NT2/D1 (cell line): ENCODE data around the gene CEP112.

ENCODE experiments used
- DNase-seq: peaks from one replicate; pipeline ENCODE4 v3.0.0-alpha.2; 2011; ENCODE audit warnings: low read depth, low spot score
- H3K27me3 ChIP-seq: 2 replicates; pipeline ENCODE4 v1.6.0; 2011; ENCODE audit warnings: mild to moderate bottlenecking; ENCODE audit not compliant: insufficient read length, insufficient read depth
- H3K36me3 ChIP-seq: 2 replicates; pipeline ENCODE4 v1.6.1; 2011; ENCODE audit warnings: mild to moderate bottlenecking, low read length, mixed read lengths; ENCODE audit not compliant: insufficient read depth, insufficient read length
- H3K4me1 ChIP-seq: 2 replicates; pipeline ENCODE4 v1.5.1; 2011; ENCODE audit not compliant: insufficient read depth, insufficient read length
- H3K4me3 ChIP-seq: 2 replicates; pipeline ENCODE4 v1.5.1; 2011; ENCODE audit warnings: low read depth; ENCODE audit not compliant: insufficient read length
- H3K9ac ChIP-seq: 2 replicates; pipeline ENCODE4 v1.6.0; 2011; ENCODE audit warnings: low read depth; ENCODE audit not compliant: insufficient read length
- H3K9me3 ChIP-seq: 2 replicates; pipeline ENCODE4 v1.5.1; 2011; ENCODE audit warnings: mild to moderate bottlenecking, low read length; ENCODE audit not compliant: insufficient read depth
- SUZ12 ChIP-seq: IDR thresholded peaks from 2 replicates; pipeline ENCODE4 v1.6.1; 2011; ENCODE audit not compliant: insufficient read length, insufficient read depth; ENCODE audit errors: extremely low read depth
- YY1 ChIP-seq: IDR thresholded peaks from 2 replicates; pipeline ENCODE4 v1.6.1; 2011; ENCODE audit not compliant: insufficient read length, insufficient read depth
- ZNF274 ChIP-seq: IDR thresholded peaks from 2 replicates; pipeline ENCODE4 v1.6.1; 2011; ENCODE audit warnings: mild to moderate bottlenecking, low read depth, low read length

Gene CEP112

GRCh38 chr17:65670667-65671371, 521.1 kb downstream of the CEP112 start:
- no peaks in the 10 kb centered on the region for H3K4me1 ChIP-seq
- DNase-seq, result no peak
- H3K4me3 ChIP-seq, result no peak overlapping the region
- H3K9me3 ChIP-seq, result no peaks in the 10 kb centered on the region
- H3K36me3 ChIP-seq, result no peaks in the 10 kb centered on the region
- no peak overlapping the region for H3K9ac ChIP-seq
- no peaks in the 10 kb centered on the region for H3K27me3 ChIP-seq
- TF ChIP-seq YY1 (no peak), ZNF274 (no peak), SUZ12 (no peak)

DNA sequence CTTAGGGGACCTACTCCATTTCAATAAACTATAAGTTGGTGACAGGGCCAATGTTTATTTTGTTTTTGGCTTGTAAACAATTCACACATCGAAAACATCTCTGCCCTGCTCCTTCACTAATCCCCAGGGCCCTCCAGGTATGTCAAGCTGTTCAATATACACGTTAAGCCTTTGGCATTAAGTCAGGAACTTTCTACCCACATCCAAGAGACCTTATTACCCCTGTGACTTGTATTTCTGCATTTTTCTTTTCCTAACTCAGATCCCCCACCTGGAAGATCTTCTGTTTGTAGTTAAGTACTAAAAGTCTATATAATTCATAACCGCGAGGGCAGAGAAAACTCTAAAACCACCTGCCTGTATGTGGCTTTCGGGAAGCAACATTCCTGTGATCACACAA, 523.7 kb downstream of the CEP112 start:
- no peak overlapping the region for H3K9ac ChIP-seq
- no peaks in the 10 kb centered on the region for H3K9me3 ChIP-seq
- no peak for DNase-seq
- TF ChIP-seq ZNF274 (no peak), SUZ12 (no peak), YY1 (no peak)
- H3K4me3 ChIP-seq, result no peak overlapping the region
- H3K27me3 ChIP-seq, result no peaks in the 10 kb centered on the region
- no peaks in the 10 kb centered on the region for H3K4me1 ChIP-seq
- no peaks in the 10 kb centered on the region for H3K36me3 ChIP-seq

DNA sequence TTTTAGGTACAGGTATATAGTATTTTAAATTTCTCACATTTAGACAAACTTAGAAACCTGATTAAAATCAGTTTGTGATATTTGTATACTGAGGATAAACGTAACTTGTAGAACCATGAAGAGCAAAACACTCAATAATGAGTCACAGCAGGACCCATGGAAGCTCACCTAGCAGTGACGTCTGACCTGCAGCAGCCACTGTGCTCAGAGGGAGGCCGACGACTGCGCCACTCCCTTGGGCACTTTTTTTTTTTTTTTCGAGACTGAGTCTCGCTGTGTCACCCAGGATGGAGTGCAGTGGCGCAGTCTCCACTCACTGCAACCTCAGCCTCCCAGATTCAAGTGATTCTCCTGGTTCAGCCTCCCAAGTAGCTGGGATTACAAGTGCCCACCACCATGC, 524.3 kb downstream of the CEP112 start:
- no peak for DNase-seq
- no peaks in the 10 kb centered on the region for H3K9me3 ChIP-seq
- TF ChIP-seq YY1 (no peak), SUZ12 (no peak), ZNF274 (no peak)
- no peaks in the 10 kb centered on the region for H3K36me3 ChIP-seq
- H3K4me1 ChIP-seq, result no peaks in the 10 kb centered on the region
- H3K4me3 ChIP-seq, result no peak overlapping the region
- no peaks in the 10 kb centered on the region for H3K27me3 ChIP-seq
- no peak overlapping the region for H3K9ac ChIP-seq

DNA sequence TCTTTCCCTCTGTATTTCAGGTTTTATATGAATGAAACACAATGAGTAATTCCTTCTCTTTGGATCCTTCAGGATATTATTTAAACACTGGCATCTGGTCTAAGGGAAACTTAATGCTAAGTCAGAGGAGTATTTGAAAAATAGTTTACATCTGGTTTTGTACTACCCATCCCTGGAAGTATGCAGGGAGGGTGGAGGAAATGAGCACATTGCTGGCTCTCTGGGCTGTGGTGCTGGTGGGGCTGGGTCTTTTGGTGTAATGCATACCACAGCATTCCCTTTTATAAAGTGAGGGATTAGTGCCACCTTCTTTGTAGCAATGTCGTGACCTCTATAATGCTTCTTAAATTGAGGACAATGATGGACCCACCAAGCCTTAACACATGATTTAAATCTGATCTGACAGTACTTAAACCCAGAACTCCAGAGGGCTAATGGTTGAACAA, 525.0 kb downstream of the CEP112 start:
- TF ChIP-seq ZNF274 (no peak), YY1 (no peak), SUZ12 (no peak)
- Histone ChIP-seq H3K27me3 (no peaks in the 10 kb centered on the region), H3K9me3 (no peaks in the 10 kb centered on the region), H3K36me3 (no peaks in the 10 kb centered on the region), H3K4me3 (no peak overlapping the region), H3K9ac (no peak overlapping the region), H3K4me1 (no peaks in the 10 kb centered on the region)
- no peak for DNase-seq

DNA sequence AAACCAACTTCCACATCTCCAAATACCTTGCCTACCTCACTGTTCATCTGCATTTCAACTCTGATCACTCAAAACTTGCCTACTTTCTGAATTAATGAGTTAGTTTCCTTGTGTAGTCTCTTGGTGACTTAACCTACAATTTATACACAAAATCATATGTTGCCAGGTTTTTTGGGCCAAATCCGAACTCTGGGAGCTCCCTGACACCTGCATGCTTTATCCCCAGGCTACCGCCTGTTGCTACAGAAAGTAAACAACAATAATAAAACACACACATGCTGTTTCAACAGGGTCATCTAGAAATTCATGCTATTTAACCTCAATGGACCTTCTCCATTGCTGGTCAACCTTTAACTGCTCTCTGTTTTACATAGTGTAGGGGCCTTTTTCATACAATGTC, 526.0 kb downstream of the CEP112 start:
- H3K36me3 ChIP-seq, result no peaks in the 10 kb centered on the region
- TF ChIP-seq SUZ12, result no peak
- no peak for TF ChIP-seq ZNF274
- TF ChIP-seq YY1, result no peak
- H3K4me1 ChIP-seq, result no peaks in the 10 kb centered on the region
- no peak overlapping the region for H3K9ac ChIP-seq
- H3K27me3 ChIP-seq, result no peaks in the 10 kb centered on the region
- no peak overlapping the region for H3K4me3 ChIP-seq
- no peak for DNase-seq
- no peaks in the 10 kb centered on the region for H3K9me3 ChIP-seq

GRCh38 chr17:65664696-65665095, 527.2 kb downstream of the CEP112 start:
- Histone ChIP-seq H3K4me3 (no peak overlapping the region), H3K9me3 (no peaks in the 10 kb centered on the region), H3K4me1 (no peaks in the 10 kb centered on the region), H3K27me3 (no peaks in the 10 kb centered on the region), H3K36me3 (no peaks in the 10 kb centered on the region), H3K9ac (no peak overlapping the region)
- no peak for DNase-seq
- no peak for TF ChIP-seq SUZ12
- TF ChIP-seq YY1, result no peak
- no peak for TF ChIP-seq ZNF274

DNA sequence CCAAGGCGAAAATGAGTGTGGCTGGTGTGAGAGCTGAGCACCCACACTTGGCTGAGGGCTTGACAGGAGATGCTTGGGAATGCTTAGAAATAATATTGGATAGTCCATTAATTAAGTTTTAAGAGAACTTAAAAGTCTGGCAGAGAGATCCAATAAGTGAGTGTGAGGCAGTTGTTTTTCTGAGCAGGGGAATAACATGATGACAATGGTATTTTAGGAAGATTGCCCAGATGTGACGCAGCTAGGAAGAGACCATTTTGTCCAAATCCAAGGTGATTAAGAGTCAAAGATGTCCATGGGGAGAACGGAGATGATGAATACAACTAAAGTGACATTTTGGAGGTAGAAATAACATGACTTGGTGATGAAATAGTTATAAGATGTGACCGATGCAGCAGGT, 527.7 kb downstream of the CEP112 start:
- Histone ChIP-seq H3K27me3 (no peaks in the 10 kb centered on the region), H3K36me3 (no peaks in the 10 kb centered on the region), H3K9ac (no peak overlapping the region), H3K9me3 (no peaks in the 10 kb centered on the region), H3K4me1 (no peaks in the 10 kb centered on the region), H3K4me3 (no peak overlapping the region)
- TF ChIP-seq YY1, result no peak
- TF ChIP-seq ZNF274, result no peak
- no peak for TF ChIP-seq SUZ12
- DNase-seq, result no peak

GRCh38 chr17:65662196-65662595, 529.7 kb downstream of the CEP112 start:
- Histone ChIP-seq H3K4me3 (no peak overlapping the region), H3K9me3 (no peaks in the 10 kb centered on the region), H3K9ac (no peak overlapping the region), H3K27me3 (no peaks in the 10 kb centered on the region), H3K4me1 (no peaks in the 10 kb centered on the region), H3K36me3 (no peaks in the 10 kb centered on the region)
- no peak for DNase-seq
- TF ChIP-seq YY1, result no peak
- no peak for TF ChIP-seq SUZ12
- no peak for TF ChIP-seq ZNF274
